Motor neuron (in vitro differentiated cells): ENCODE results near the gene C1QTNF5. TPM values are rescaled to one million over a fixed set of nuclear protein-coding genes. Genes with fewer than 3 reads are reported as not detected.

Source experiments
- ATAC-seq, 8 experiments: fragments of 200-7000 bp; cut with Tn5 transposase; replicated peaks in 6 of 8; 2 replicates each; pipeline ENCODE4 v1.8.0; 2021; ENCODE audit warnings: mild to moderate bottlenecking in 8 of 8, moderate library complexity in 8 of 8
- H3K27ac ChIP-seq, 2 donors: fragments of 250-450 bp; sonication (Bioruptor Pico); 2 replicates each; pipeline ENCODE4 v1.9.0; 2021; ENCODE audit warnings: antibody characterized with exemption in 2 of 2, mild to moderate bottlenecking in 2 of 2, moderate library complexity in 1 of 2
- H3K4me1 ChIP-seq, 2 donors: fragments of 250-450 bp; sonication (Bioruptor Pico); replicated peaks in 1 of 2; 2 replicates each; pipeline ENCODE4 v1.6.1; 2021; ENCODE audit warnings: antibody characterized with exemption in 2 of 2, mild to moderate bottlenecking in 2 of 2, moderate library complexity in 1 of 2
- H3K4me3 ChIP-seq, 5 donors: fragments of 250-450 bp; sonication (Bioruptor Pico); 2 replicates each; pipeline ENCODE4 v1.9.0; 2021; ENCODE audit warnings: antibody characterized with exemption in 5 of 5, mild to moderate bottlenecking in 5 of 5, moderate library complexity in 4 of 5
- WGBS, 10 experiments: fragments of 450-650 bp; shearing (Covaris generic); methylation state at CpG; one replicate each; pipeline ENCODE4 v1.0.0; 2022; 5-methylcytosine and 5-hydroxymethylcytosine counted together
- in situ Hi-C, 9 experiments: fragments of 400-800 bp; cut with MboI; loops; one replicate each; pipeline ENCODE4 v1.15.0; 2021; ENCODE audit warnings: low sequenced_read_pairs in 9 of 9, low pct_unique_long_range_greater_than_20kb in 2 of 9; ENCODE audit not compliant: unreplicated experiment in 9 of 9
- total RNA-seq, 8 experiments: library from RNA; unstranded; fragments of 300-600 nt; gene quantifications; 2 replicates each; pipeline versions ENCODE4 v1.2.3 to v1.2.4, GENCODE V29; 2022

The C1QTNF5 gene
- total RNA-seq, 8 experiments from 2014 or later: 0.54 to 27.8 (median 1.4) TPM; not detected in 1

- no peak overlapping the region for H3K27ac ChIP-seq
- no peak overlapping the region for H3K4me3 ChIP-seq
- H3K4me1 ChIP-seq: peaks cover 29 to 31% of the 10 kb centered on the region in 2 donors
- WGBS, 10 experiments: 20 to 90% (median 49%) methylated on average over 1 to 2 of the region's 6 CpGs; no CpG with 5 or more reads in 4 of the 10 experiments
- ATAC-seq: no peak
- in situ Hi-C loops: no loop called here
Observed at GRCh38 chr11:119377961-119378667, 37.4 kb upstream of the C1QTNF5 start.

GRCh38 chr11:119377112-119377901 is 36.6 kb upstream of the C1QTNF5 start:
- 0 to 100% (median 54%) methylated on average over 2 to 4 of the region's 12 CpGs; no CpG with 5 or more reads in 5 of the 10 experiments for WGBS, 10 experiments
- in situ Hi-C loops: no loop called here
- H3K4me1 ChIP-seq: peaks cover 29 to 31% of the 10 kb centered on the region in 2 donors
- no peak for ATAC-seq
- H3K4me3 ChIP-seq: no peak overlapping the region
- no peak overlapping the region for H3K27ac ChIP-seq

- Histone ChIP-seq H3K27ac (no peak overlapping the region), H3K4me1 (peaks cover 34 to 36% of the 10 kb centered on the region in 2 donors), H3K4me3 (peak overlapping the region in 1 of 5 donors; percentile 19)
- peak in 5 of 8 experiments; percentile 61 to 79 (median 65) for ATAC-seq
- in situ Hi-C loops: no loop called here
- 20 to 89% (median 44%) methylated on average over 1 to 2 of the region's 11 CpGs; no CpG with 5 or more reads in 5 of the 10 experiments for WGBS, 10 experiments
Observed at GRCh38 chr11:119376197-119376847, 35.6 kb upstream of the C1QTNF5 start.

- Histone ChIP-seq H3K27ac (no peak overlapping the region), H3K4me3 (peak overlapping the region in 1 of 5 donors; percentile 19), H3K4me1 (peaks cover 34 to 37% of the 10 kb centered on the region in 2 donors)
- in situ Hi-C loops: no loop called here
- 40 to 90% (median 60%) methylated on average over 1 to 3 of the region's 14 CpGs; no CpG with 5 or more reads in 5 of the 10 experiments for WGBS, 10 experiments
- peak in 7 of 8 experiments; percentile 11 to 56 (median 47) for ATAC-seq
Observed at GRCh38 chr11:119375337-119376196, 34.9 kb upstream of the C1QTNF5 start.

GRCh38 chr11:119374632-119375336 is 34.1 kb upstream of the C1QTNF5 start:
- peaks cover 35 to 38% of the 10 kb centered on the region in 2 donors for H3K4me1 ChIP-seq
- no peak overlapping the region for H3K4me3 ChIP-seq
- no peak overlapping the region for H3K27ac ChIP-seq
- whole genome bisulfite sequencing, 10 experiments: 0 to 100% (median 29%) methylated on average over 1 to 5 of the region's 11 CpGs; no CpG with 5 or more reads in 3 of the 10 experiments
- in situ Hi-C loops: no loop called here
- ATAC-seq: peak in 5 of 8 experiments; percentile 2 to 14 (median 10)

GRCh38 chr11:119373921-119374631 is 33.4 kb upstream of the C1QTNF5 start:
- peaks cover 42 to 44% of the 10 kb centered on the region in 2 donors for H3K4me1 ChIP-seq
- ATAC-seq: peak; percentile 33 to 67 (median 58)
- no peak overlapping the region for H3K4me3 ChIP-seq
- in situ Hi-C loops: no loop called here
- WGBS, 10 experiments: 80 to 100% methylated on average over 1 of the region's 5 CpGs; no CpG with 5 or more reads in 8 of the 10 experiments
- no peak overlapping the region for H3K27ac ChIP-seq

GRCh38 chr11:119373059-119373920 is 32.6 kb upstream of the C1QTNF5 start:
- no peak overlapping the region for H3K4me3 ChIP-seq
- WGBS, 10 experiments: 67 to 90% (median 85%) methylated on average over 1 to 6 of the region's 23 CpGs; no CpG with 5 or more reads in 4 of the 10 experiments
- no peak for ATAC-seq
- H3K4me1 ChIP-seq: peaks cover 50 to 52% of the 10 kb centered on the region in 2 donors
- in situ Hi-C loops: no loop called here
- no peak overlapping the region for H3K27ac ChIP-seq

GRCh38 chr11:119372260-119373058 is 31.8 kb upstream of the C1QTNF5 start:
- H3K4me3 ChIP-seq: no peak overlapping the region
- no peak for ATAC-seq
- H3K27ac ChIP-seq: no peak overlapping the region
- in situ Hi-C loops: no loop called here
- H3K4me1 ChIP-seq: peaks cover 58 to 61% of the 10 kb centered on the region in 2 donors
- 60 to 95% (median 85%) methylated on average over 1 to 10 of the region's 26 CpGs; no CpG with 5 or more reads in 2 of the 10 experiments for WGBS, 10 experiments

GRCh38 chr11:119371778-119372182 is 31.1 kb upstream of the C1QTNF5 start:
- peaks cover 61 to 66% of the 10 kb centered on the region in 2 donors for H3K4me1 ChIP-seq
- in situ Hi-C loops: no loop called here
- H3K27ac ChIP-seq: no peak overlapping the region
- 20 to 91% (median 50%) methylated on average over 1 to 5 of the region's 8 CpGs; no CpG with 5 or more reads in 7 of the 10 experiments for WGBS, 10 experiments
- no peak for ATAC-seq
- no peak overlapping the region for H3K4me3 ChIP-seq

- WGBS, 10 experiments: 0 to 100% (median 65%) methylated on average over 1 to 4 of the region's 8 CpGs; no CpG with 5 or more reads in 5 of the 10 experiments
- no peak for ATAC-seq
- Histone ChIP-seq H3K4me3 (no peak overlapping the region), H3K4me1 (peaks cover 55 to 64% of the 10 kb centered on the region in 2 donors), H3K27ac (no peak overlapping the region)
- in situ Hi-C loops: no loop called here
Observed at GRCh38 chr11:119371067-119371601, 30.5 kb upstream of the C1QTNF5 start.
